Measurements from ENCODE around the gene CDK10.
"Not testable (repeated sequence)": the region's sequence is repeated elsewhere in the genome, so short reads cannot be mapped to it uniquely, and the experiment has no call there.

CDK10 gene

GRCh38 chr16:89686520-89687091 is at the start of gene CDK10:
Gene CDK10 (plus strand): TSS chr16:89686689. CDS start chr16:89686711, 22 bp downstream.
- DNase-seq (ENCODE audit: low spot score), result peak; percentile 97

- DNase-seq (ENCODE audit: low spot score), result no peak
Measured at GRCh38 chr16:89637379-89637778, 49.1 kb upstream of the CDK10 start.

- no peak for DNase-seq (ENCODE audit: low spot score)
Measured at GRCh38 chr16:89638455-89638854, 48.0 kb upstream of the CDK10 start.

- DNase-seq (ENCODE audit: low spot score), result no peak
Measured at GRCh38 chr16:89639385-89639784, 47.1 kb upstream of the CDK10 start.

GRCh38 chr16:89641458-89642119 is 44.9 kb upstream of the CDK10 start:
- DNase-seq (ENCODE audit: low spot score), result no peak

- DNase-seq (ENCODE audit: low spot score), result no peak
Measured at GRCh38 chr16:89642574-89642973, 43.9 kb upstream of the CDK10 start.

GRCh38 chr16:89643769-89644300 is 42.7 kb upstream of the CDK10 start:
- no peak for DNase-seq (ENCODE audit: low spot score)

GRCh38 chr16:89645122-89645521 is 41.4 kb upstream of the CDK10 start:
- no peak for DNase-seq (ENCODE audit: low spot score)

GRCh38 chr16:89646270-89646669 is 40.2 kb upstream of the CDK10 start:
- no peak for DNase-seq (ENCODE audit: low spot score)

- DNase-seq (ENCODE audit: low spot score), result no peak
Measured at GRCh38 chr16:89646906-89647305, 39.6 kb upstream of the CDK10 start.

- DNase-seq (ENCODE audit: low spot score), result no peak
Measured at GRCh38 chr16:89651584-89651983, 34.9 kb upstream of the CDK10 start.

- no peak for DNase-seq (ENCODE audit: low spot score)
Measured at GRCh38 chr16:89653656-89654295, 32.7 kb upstream of the CDK10 start.

GRCh38 chr16:89655062-89655643 is 31.3 kb upstream of the CDK10 start:
- DNase-seq (ENCODE audit: low spot score), result no peak

GRCh38 chr16:89656435-89657121 is 29.9 kb upstream of the CDK10 start:
- no peak for DNase-seq (ENCODE audit: low spot score)

- DNase-seq (ENCODE audit: low spot score), result peak; percentile 99
Measured at GRCh38 chr16:89657442-89658220, 28.9 kb upstream of the CDK10 start, which contains the start of the genes CHMP1A and SPATA33. Gene CHMP1A (minus strand): TSS chr16:89657708. CDS start chr16:89657588, 120 bp downstream. Gene SPATA33 (plus strand): TSS chr16:89657836. CDS start chr16:89657912, 76 bp downstream.

GRCh38 chr16:89658221-89658879 is 28.1 kb upstream of the CDK10 start:
- peak; percentile 55 for DNase-seq (ENCODE audit: low spot score)

- peak; percentile 4 for DNase-seq (ENCODE audit: low spot score)
Measured at GRCh38 chr16:89660146-89660545, 26.3 kb upstream of the CDK10 start.

GRCh38 chr16:89661215-89661614 is 25.3 kb upstream of the CDK10 start:
- DNase-seq (ENCODE audit: low spot score), result no peak

GRCh38 chr16:89664238-89664637 is 22.3 kb upstream of the CDK10 start:
- not testable (repeated sequence) for DNase-seq (ENCODE audit: low spot score)

GRCh38 chr16:89667000-89667399 is 19.5 kb upstream of the CDK10 start:
- peak; percentile 6 for DNase-seq (ENCODE audit: low spot score)

- DNase-seq (ENCODE audit: low spot score), result peak; percentile 9
Measured at GRCh38 chr16:89667633-89668032, 18.9 kb upstream of the CDK10 start.
